ENCODE measurements around the gene CCT7. TPM values are rescaled to one million over a fixed set of nuclear protein-coding genes. Genes with fewer than 3 reads are reported as not detected.

The CCT7 gene
- polyA plus RNA-seq, 1 donor from 2014 or later = 310 TPM

DNA sequence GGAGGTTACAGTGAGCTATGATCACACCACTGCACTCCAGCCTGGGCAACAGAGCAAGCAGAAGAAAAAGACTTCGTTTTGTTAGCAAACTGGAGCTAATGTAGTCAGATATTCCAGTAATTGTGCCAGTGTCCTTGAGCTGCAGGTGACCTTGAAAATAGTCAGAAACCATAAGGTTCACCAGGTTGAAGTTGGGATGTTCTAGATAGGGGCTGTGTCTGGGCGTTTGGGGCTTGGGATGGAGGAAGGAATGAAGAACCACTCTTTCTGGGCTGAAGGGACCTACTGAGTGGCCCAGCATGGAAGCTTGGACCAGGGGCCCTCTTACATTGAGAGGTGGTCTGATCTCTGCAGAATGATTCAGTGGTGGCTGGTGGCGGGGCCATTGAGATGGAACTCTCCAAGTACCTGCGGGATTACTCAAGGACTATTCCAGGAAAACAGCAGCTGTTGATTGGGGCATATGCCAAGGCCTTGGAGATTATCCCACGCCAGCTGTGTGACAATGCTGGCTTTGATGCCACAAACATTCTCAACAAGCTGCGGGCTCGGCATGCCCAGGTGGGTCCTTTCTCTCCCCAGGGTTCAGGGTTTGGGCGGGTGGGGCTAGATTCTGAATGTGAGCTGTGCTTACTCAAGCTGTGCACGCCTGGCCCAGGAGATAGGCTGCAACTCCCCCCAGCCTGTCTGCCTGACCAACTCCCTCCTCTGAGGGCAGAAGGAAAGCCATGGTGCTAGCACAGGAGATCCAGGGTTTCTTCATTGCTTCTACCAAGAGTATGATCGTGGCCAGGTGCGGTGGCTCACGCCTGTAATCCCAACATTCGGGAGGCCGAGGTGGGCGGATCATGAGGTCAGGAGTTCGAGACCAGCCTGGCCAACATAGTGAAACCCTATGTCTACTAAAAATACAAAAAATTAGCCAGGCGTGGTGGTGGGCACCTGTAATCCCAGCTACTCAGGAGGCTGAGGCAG lies 17.1 kb downstream of the CCT7 start:
- Histone ChIP-seq H3K4me2 (ENCODE audit: low read length) (no peak overlapping the region), H3K9me3 (ENCODE audit: low read length) (no peaks in the 10 kb centered on the region), H3K9ac (ENCODE audit: low read length) (no peak overlapping the region), H3K36me3 (ENCODE audit: insufficient read depth, low read length) (peaks cover 7% of the 10 kb centered on the region), H3K27me3 (ENCODE audit: insufficient read depth, low read depth, low read length) (no peaks in the 10 kb centered on the region), H3K79me2 (replicated peaks; ENCODE audit: insufficient read depth, low read length) (no peaks in the 10 kb centered on the region), H3F3A (ENCODE audit: insufficient read depth, low read length, poor library complexity, severe bottlenecking) (no peaks in the 10 kb centered on the region), H3K27ac (ENCODE audit: low read length) (no peak overlapping the region), H2AFZ (ENCODE audit: low read depth, low read length) (no peak overlapping the region), H3K4me3 (ENCODE audit: low read length) (no peak overlapping the region), H4K20me1 (ENCODE audit: insufficient read depth) (no peaks in the 10 kb centered on the region), H3K9me2 (ENCODE audit: insufficient read depth, low read length) (no peaks in the 10 kb centered on the region)
- TF ChIP-seq MXI1 (conservative IDR thresholded peaks at IDR 0.05; ENCODE audit: poor library complexity, severe bottlenecking) (no peak), POLR2AphosphoS5 (IDR thresholded peaks at IDR 0.05) (no peak), TAF1 (IDR thresholded peaks at IDR 0.05; ENCODE audit: low read depth) (no peak), SMC3 (conservative IDR thresholded peaks at IDR 0.05; ENCODE audit: poor library complexity) (no peak), RAD21 (conservative IDR thresholded peaks at IDR 0.05) (no peak), EP300 (conservative IDR thresholded peaks at IDR 0.05; ENCODE audit: poor library complexity, severe bottlenecking) (no peak), EZH2 (IDR thresholded peaks at IDR 0.05; ENCODE audit: borderline replicate concordance, insufficient read depth, low read length, poor library complexity, severe bottlenecking) (no peak)
- TF ChIP-seq, protein P1, sequence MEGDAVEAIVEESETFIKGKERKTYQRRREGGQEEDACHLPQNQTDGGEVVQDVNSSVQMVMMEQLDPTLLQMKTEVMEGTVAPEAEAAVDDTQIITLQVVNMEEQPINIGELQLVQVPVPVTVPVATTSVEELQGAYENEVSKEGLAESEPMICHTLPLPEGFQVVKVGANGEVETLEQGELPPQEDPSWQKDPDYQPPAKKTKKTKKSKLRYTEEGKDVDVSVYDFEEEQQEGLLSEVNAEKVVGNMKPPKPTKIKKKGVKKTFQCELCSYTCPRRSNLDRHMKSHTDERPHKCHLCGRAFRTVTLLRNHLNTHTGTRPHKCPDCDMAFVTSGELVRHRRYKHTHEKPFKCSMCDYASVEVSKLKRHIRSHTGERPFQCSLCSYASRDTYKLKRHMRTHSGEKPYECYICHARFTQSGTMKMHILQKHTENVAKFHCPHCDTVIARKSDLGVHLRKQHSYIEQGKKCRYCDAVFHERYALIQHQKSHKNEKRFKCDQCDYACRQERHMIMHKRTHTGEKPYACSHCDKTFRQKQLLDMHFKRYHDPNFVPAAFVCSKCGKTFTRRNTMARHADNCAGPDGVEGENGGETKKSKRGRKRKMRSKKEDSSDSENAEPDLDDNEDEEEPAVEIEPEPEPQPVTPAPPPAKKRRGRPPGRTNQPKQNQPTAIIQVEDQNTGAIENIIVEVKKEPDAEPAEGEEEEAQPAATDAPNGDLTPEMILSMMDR (IDR thresholded peaks at IDR 0.05; ENCODE audit: poor library complexity, severe bottlenecking) = no peak
- TF ChIP-seq, protein P2, sequence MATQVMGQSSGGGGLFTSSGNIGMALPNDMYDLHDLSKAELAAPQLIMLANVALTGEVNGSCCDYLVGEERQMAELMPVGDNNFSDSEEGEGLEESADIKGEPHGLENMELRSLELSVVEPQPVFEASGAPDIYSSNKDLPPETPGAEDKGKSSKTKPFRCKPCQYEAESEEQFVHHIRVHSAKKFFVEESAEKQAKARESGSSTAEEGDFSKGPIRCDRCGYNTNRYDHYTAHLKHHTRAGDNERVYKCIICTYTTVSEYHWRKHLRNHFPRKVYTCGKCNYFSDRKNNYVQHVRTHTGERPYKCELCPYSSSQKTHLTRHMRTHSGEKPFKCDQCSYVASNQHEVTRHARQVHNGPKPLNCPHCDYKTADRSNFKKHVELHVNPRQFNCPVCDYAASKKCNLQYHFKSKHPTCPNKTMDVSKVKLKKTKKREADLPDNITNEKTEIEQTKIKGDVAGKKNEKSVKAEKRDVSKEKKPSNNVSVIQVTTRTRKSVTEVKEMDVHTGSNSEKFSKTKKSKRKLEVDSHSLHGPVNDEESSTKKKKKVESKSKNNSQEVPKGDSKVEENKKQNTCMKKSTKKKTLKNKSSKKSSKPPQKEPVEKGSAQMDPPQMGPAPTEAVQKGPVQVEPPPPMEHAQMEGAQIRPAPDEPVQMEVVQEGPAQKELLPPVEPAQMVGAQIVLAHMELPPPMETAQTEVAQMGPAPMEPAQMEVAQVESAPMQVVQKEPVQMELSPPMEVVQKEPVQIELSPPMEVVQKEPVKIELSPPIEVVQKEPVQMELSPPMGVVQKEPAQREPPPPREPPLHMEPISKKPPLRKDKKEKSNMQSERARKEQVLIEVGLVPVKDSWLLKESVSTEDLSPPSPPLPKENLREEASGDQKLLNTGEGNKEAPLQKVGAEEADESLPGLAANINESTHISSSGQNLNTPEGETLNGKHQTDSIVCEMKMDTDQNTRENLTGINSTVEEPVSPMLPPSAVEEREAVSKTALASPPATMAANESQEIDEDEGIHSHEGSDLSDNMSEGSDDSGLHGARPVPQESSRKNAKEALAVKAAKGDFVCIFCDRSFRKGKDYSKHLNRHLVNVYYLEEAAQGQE (IDR thresholded peaks at IDR 0.05; ENCODE audit: borderline replicate concordance) = no peak

DNA sequence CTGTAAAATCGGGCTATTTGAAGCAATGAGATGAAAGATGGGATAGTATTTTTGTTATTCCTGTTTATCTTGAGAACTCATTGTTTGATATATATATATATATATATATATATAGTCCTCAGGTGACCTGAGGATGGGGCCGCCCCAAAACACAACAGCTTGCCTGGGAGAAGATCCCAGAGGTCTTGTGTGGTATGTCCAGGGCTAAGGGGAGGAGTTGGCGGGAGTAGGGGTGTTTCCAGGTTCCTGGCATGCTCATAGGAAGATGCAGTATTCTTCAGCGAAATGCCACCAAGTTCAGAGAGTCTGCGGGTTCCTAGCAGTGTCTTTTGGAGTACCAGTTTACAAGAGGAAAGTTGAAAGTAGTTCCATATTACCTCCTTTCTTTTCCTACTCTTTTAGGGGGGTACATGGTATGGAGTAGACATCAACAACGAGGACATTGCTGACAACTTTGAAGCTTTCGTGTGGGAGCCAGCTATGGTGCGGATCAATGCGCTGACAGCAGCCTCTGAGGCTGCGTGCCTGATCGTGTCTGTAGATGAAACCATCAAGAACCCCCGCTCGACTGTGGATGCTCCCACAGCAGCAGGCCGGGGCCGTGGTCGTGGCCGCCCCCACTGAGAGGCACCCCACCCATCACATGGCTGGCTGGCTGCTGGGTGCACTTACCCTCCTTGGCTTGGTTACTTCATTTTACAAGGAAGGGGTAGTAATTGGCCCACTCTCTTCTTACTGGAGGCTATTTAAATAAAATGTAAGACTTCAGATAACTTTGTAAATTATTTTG lies 18.3 kb downstream of the CCT7 start:
- H3K36me3 ChIP-seq (ENCODE audit: insufficient read depth, low read length) = peaks cover 7% of the 10 kb centered on the region
- H3K9me2 ChIP-seq (ENCODE audit: insufficient read depth, low read length) = no peaks in the 10 kb centered on the region
- no peaks in the 10 kb centered on the region for H3F3A ChIP-seq (ENCODE audit: insufficient read depth, low read length, poor library complexity, severe bottlenecking)
- H3K4me3 ChIP-seq (ENCODE audit: low read length) = no peak overlapping the region
- H3K9ac ChIP-seq (ENCODE audit: low read length) = no peak overlapping the region
- H3K79me2 ChIP-seq (replicated peaks; ENCODE audit: insufficient read depth, low read length) = no peaks in the 10 kb centered on the region
- H4K20me1 ChIP-seq (ENCODE audit: insufficient read depth) = no peaks in the 10 kb centered on the region
- TF ChIP-seq, protein P1 (IDR thresholded peaks at IDR 0.05; ENCODE audit: poor library complexity, severe bottlenecking) = no peak
- no peak for TF ChIP-seq RAD21 (conservative IDR thresholded peaks at IDR 0.05)
- no peak for TF ChIP-seq EP300 (conservative IDR thresholded peaks at IDR 0.05; ENCODE audit: poor library complexity, severe bottlenecking)
- no peak for TF ChIP-seq EZH2 (IDR thresholded peaks at IDR 0.05; ENCODE audit: borderline replicate concordance, insufficient read depth, low read length, poor library complexity, severe bottlenecking)
- no peak for TF ChIP-seq TAF1 (IDR thresholded peaks at IDR 0.05; ENCODE audit: low read depth)
- TF ChIP-seq, protein P2 (IDR thresholded peaks at IDR 0.05; ENCODE audit: borderline replicate concordance) = no peak
- no peak for TF ChIP-seq SMC3 (conservative IDR thresholded peaks at IDR 0.05; ENCODE audit: poor library complexity)
- TF ChIP-seq POLR2AphosphoS5 (IDR thresholded peaks at IDR 0.05) = no peak
- TF ChIP-seq MXI1 (conservative IDR thresholded peaks at IDR 0.05; ENCODE audit: poor library complexity, severe bottlenecking) = no peak
- H3K9me3 ChIP-seq (ENCODE audit: low read length) = no peaks in the 10 kb centered on the region
- no peak overlapping the region for H3K4me2 ChIP-seq (ENCODE audit: low read length)
- no peak overlapping the region for H2AFZ ChIP-seq (ENCODE audit: low read depth, low read length)
- no peaks in the 10 kb centered on the region for H3K27me3 ChIP-seq (ENCODE audit: insufficient read depth, low read depth, low read length)
- no peak overlapping the region for H3K27ac ChIP-seq (ENCODE audit: low read length)

Measured in neural cell (in vitro differentiated cells).